Activated naive CD4-positive, alpha-beta T cell treated with anti-CD3 and anti-CD28 coated beads, Interleukin-2, amount 50 U/mL, for 72 hours (primary cell): ENCODE results near the gene ZNF664. TPM values are rescaled to one million over a fixed set of nuclear protein-coding genes. Genes with fewer than 3 reads are reported as not detected.
"Not testable (repeated sequence)": the region's sequence is repeated elsewhere in the genome, so short reads cannot be mapped to it uniquely, and the experiment has no call there.

ENCODE experiments used
- ATAC-seq, 2 donors: fragments of 150-1000 bp; cut with Tn5 transposase; 2 replicates each; pipeline ENCODE4 v1.10.0; 2021; ENCODE audit warnings: mild to moderate bottlenecking in 2 of 2, moderate library complexity in 2 of 2
- DNase-seq, 2 donors: peaks; one replicate each; pipeline ENCODE4 v3.0.0; 2021 to 2022; ENCODE audit warnings: low spot score in 2 of 2
- H3K27ac Mint-ChIP-seq, 2 donors: one replicate each; pipeline ENCODE4 v1.8.0; 2022; ENCODE audit warnings: mild to moderate bottlenecking in 2 of 2, mixed read lengths in 2 of 2
- H3K36me3 Mint-ChIP-seq, 2 donors: one replicate each; pipeline ENCODE4 v1.8.0; 2022; ENCODE audit warnings: mixed read lengths in 2 of 2
- H3K9me3 Mint-ChIP-seq, 2 donors: one replicate each; pipeline ENCODE4 v1.8.0; 2022; ENCODE audit warnings: mixed read lengths in 2 of 2
- total RNA-seq, 2 donors: library from RNA; stranded (reverse); gene quantifications; one replicate each; pipeline ENCODE4 v1.2.3, GENCODE V29; 2022

The ZNF664 gene
- total RNA-seq, 2 donors from 2014 or later = 30.5 to 51.1 TPM

GRCh38 chr12:123938679-123939480 is 34.1 kb upstream of the ZNF664 start:
- Mint-ChIP-seq H3K9me3 (no peaks in the 10 kb centered on the region), H3K27ac (peak overlapping the region; percentile 85 to 92), H3K36me3 (peaks cover 8 to 16% of the 10 kb centered on the region in 2 donors)
- ATAC-seq = peak in 1 of 2 donors; percentile 26
- DNase-seq = peak in 1 of 2 donors; percentile 37

GRCh38 chr12:123939716-123940626 is 33.0 kb upstream of the ZNF664 start:
- H3K36me3 Mint-ChIP-seq = peaks cover 8 to 16% of the 10 kb centered on the region in 2 donors
- no peak overlapping the region for H3K27ac Mint-ChIP-seq
- DNase-seq = peak in 1 of 2 donors; percentile 53
- no peaks in the 10 kb centered on the region for H3K9me3 Mint-ChIP-seq
- no peak for ATAC-seq

GRCh38 chr12:123940627-123940966 is 32.4 kb upstream of the ZNF664 start:
- H3K27ac Mint-ChIP-seq = no peak overlapping the region
- DNase-seq = peak in 1 of 2 donors; percentile 38

GRCh38 chr12:123941000-123941399 is 32.0 kb upstream of the ZNF664 start:
- no peak overlapping the region for H3K27ac Mint-ChIP-seq
- DNase-seq = peak in 1 of 2 donors; percentile 26
- peaks cover 8 to 16% of the 10 kb centered on the region in 2 donors for H3K36me3 Mint-ChIP-seq
- no peak for ATAC-seq
- H3K9me3 Mint-ChIP-seq = no peaks in the 10 kb centered on the region

More at GRCh38 chr12:123940627-123940966, 32.4 kb upstream of the ZNF664 start:
- Mint-ChIP-seq H3K36me3 (peaks cover 8 to 16% of the 10 kb centered on the region in 2 donors), H3K9me3 (no peaks in the 10 kb centered on the region)
- no peak for ATAC-seq

GRCh38 chr12:123941624-123942237 is 31.3 kb upstream of the ZNF664 start:
- H3K27ac Mint-ChIP-seq = no peak overlapping the region
- no peak for ATAC-seq
- no peaks in the 10 kb centered on the region for H3K9me3 Mint-ChIP-seq
- peak in 1 of 2 donors; percentile 31 for DNase-seq
- peaks cover 8 to 16% of the 10 kb centered on the region in 2 donors for H3K36me3 Mint-ChIP-seq

GRCh38 chr12:123942238-123942653 is 30.8 kb upstream of the ZNF664 start:
- DNase-seq (no peak), ATAC-seq (no peak)
- no peaks in the 10 kb centered on the region for H3K9me3 Mint-ChIP-seq
- no peak overlapping the region for H3K27ac Mint-ChIP-seq
- H3K36me3 Mint-ChIP-seq = peaks cover 8 to 16% of the 10 kb centered on the region in 2 donors

GRCh38 chr12:123942911-123943648 is 29.9 kb upstream of the ZNF664 start:
- Mint-ChIP-seq H3K27ac (no peak overlapping the region), H3K36me3 (peaks cover 8 to 16% of the 10 kb centered on the region in 2 donors), H3K9me3 (no peaks in the 10 kb centered on the region)
- ATAC-seq = no peak
- DNase-seq = peak in 1 of 2 donors; percentile 26

- H3K9me3 Mint-ChIP-seq = no peaks in the 10 kb centered on the region
- DNase-seq = peak in 1 of 2 donors; percentile 46
- no peak for ATAC-seq
- H3K36me3 Mint-ChIP-seq = peaks cover 8 to 16% of the 10 kb centered on the region in 2 donors
- H3K27ac Mint-ChIP-seq = no peak overlapping the region
Measured at GRCh38 chr12:123943816-123944215, 29.2 kb upstream of the ZNF664 start.

- Mint-ChIP-seq H3K36me3 (peaks cover 8 to 16% of the 10 kb centered on the region in 2 donors), H3K27ac (no peak overlapping the region), H3K9me3 (no peaks in the 10 kb centered on the region)
- ATAC-seq (no peak), DNase-seq (no peak)
Measured at GRCh38 chr12:123944696-123945095, 28.3 kb upstream of the ZNF664 start.

- ATAC-seq = no peak
- H3K27ac Mint-ChIP-seq = peak overlapping the region; percentile 3 to 10
- peaks cover 8 to 16% of the 10 kb centered on the region in 2 donors for H3K36me3 Mint-ChIP-seq
Measured at GRCh38 chr12:123945287-123946151, 27.5 kb upstream of the ZNF664 start.

GRCh38 chr12:123946152-123946515 is 26.9 kb upstream of the ZNF664 start:
- peaks cover 8 to 16% of the 10 kb centered on the region in 2 donors for H3K36me3 Mint-ChIP-seq
- H3K27ac Mint-ChIP-seq = peak overlapping the region; percentile 3 to 10
- DNase-seq = peak in 1 of 2 donors; percentile 31
- H3K9me3 Mint-ChIP-seq = no peaks in the 10 kb centered on the region
- ATAC-seq = no peak

More at GRCh38 chr12:123945287-123946151, 27.5 kb upstream of the ZNF664 start:
- H3K9me3 Mint-ChIP-seq = no peaks in the 10 kb centered on the region
- DNase-seq = peak in 1 of 2 donors; percentile 33

- ATAC-seq, H3K36me3 Mint-ChIP-seq, H3K9me3 Mint-ChIP-seq: not testable (repeated sequence)
- peak overlapping the region in 1 of 2 donors; percentile 10 for H3K27ac Mint-ChIP-seq
- DNase-seq = peak in 1 of 2 donors; percentile 46
Measured at GRCh38 chr12:123946516-123947505, 26.2 kb upstream of the ZNF664 start.

GRCh38 chr12:123947531-123947930 is 25.5 kb upstream of the ZNF664 start:
- not testable (repeated sequence) for DNase-seq, H3K36me3 Mint-ChIP-seq, H3K27ac Mint-ChIP-seq, ATAC-seq, H3K9me3 Mint-ChIP-seq

- no peak overlapping the region for H3K27ac Mint-ChIP-seq
- no peak for ATAC-seq
- no peaks in the 10 kb centered on the region for H3K36me3 Mint-ChIP-seq
- DNase-seq = no peak
- no peaks in the 10 kb centered on the region for H3K9me3 Mint-ChIP-seq
Measured at GRCh38 chr12:123948401-123948795, 24.6 kb upstream of the ZNF664 start.
